Measurements from ENCODE around the gene TP73.

DNA sequence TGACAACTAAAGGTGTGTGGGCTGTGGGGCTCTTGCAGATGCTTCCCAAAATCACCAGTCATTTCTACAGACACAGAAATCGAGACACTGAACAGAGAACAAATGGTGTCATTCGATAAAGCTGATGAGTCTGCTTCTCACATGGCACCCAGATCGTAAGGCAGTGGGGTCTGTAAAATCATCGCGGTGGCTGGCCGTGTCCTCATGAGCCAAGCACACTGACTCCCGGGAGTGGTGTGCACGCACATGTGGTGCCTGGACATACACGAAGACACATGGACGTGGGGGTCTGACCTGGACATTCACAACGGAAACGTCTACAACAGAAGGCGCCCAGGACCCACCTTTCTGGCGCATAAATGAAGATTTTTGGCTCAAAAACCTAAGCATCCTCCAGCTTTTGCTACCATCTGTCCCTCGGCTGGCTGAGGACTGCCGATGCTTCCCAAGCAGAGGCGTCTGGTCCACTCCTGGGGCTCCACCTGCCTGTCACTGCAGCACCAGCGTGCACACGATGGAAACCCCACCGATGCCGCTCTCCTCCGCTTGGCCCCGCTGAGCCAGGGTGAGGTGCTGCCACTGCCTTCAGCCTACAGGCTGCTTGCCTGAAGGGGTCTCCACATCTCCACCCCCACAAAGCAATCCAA lies 127.1 kb downstream of the TP73 start:
- TF ChIP-seq, protein P1, sequence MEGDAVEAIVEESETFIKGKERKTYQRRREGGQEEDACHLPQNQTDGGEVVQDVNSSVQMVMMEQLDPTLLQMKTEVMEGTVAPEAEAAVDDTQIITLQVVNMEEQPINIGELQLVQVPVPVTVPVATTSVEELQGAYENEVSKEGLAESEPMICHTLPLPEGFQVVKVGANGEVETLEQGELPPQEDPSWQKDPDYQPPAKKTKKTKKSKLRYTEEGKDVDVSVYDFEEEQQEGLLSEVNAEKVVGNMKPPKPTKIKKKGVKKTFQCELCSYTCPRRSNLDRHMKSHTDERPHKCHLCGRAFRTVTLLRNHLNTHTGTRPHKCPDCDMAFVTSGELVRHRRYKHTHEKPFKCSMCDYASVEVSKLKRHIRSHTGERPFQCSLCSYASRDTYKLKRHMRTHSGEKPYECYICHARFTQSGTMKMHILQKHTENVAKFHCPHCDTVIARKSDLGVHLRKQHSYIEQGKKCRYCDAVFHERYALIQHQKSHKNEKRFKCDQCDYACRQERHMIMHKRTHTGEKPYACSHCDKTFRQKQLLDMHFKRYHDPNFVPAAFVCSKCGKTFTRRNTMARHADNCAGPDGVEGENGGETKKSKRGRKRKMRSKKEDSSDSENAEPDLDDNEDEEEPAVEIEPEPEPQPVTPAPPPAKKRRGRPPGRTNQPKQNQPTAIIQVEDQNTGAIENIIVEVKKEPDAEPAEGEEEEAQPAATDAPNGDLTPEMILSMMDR (conservative IDR thresholded peaks at IDR 0.05; ENCODE audit: low read depth, low read length): no peak
- TF ChIP-seq EZH2phosphoT487 (IDR thresholded peaks at IDR 0.05; ENCODE audit: borderline replicate concordance, low read length): no peak

Measured in PC-3 (cell line).